GM19023 (cell line): ENCODE measurements around the gene POU2F2.

Experiments used
- ATAC-seq: cut with Tn5 transposase; IDR thresholded peaks from one replicate; pipeline ENCODE4 v1.9.1; 2021; ENCODE audit warnings: mild to moderate bottlenecking, moderate library complexity; ENCODE audit not compliant: unreplicated experiment

The POU2F2 gene

GRCh38 chr19:42083537-42083936 is 48.7 kb downstream of the POU2F2 start:
- no peak for ATAC-seq

GRCh38 chr19:42081584-42082203 is 50.6 kb downstream of the POU2F2 start:
- ATAC-seq, result no peak

- no peak for ATAC-seq
These were observed 51.4 kb downstream of the POU2F2 start for GRCh38 chr19:42080764-42081375.

- no peak for ATAC-seq
These were observed 52.1 kb downstream of the POU2F2 start for GRCh38 chr19:42079886-42080763.

GRCh38 chr19:42079276-42079669 is 53.0 kb downstream of the POU2F2 start:
- ATAC-seq, result no peak

DNA sequence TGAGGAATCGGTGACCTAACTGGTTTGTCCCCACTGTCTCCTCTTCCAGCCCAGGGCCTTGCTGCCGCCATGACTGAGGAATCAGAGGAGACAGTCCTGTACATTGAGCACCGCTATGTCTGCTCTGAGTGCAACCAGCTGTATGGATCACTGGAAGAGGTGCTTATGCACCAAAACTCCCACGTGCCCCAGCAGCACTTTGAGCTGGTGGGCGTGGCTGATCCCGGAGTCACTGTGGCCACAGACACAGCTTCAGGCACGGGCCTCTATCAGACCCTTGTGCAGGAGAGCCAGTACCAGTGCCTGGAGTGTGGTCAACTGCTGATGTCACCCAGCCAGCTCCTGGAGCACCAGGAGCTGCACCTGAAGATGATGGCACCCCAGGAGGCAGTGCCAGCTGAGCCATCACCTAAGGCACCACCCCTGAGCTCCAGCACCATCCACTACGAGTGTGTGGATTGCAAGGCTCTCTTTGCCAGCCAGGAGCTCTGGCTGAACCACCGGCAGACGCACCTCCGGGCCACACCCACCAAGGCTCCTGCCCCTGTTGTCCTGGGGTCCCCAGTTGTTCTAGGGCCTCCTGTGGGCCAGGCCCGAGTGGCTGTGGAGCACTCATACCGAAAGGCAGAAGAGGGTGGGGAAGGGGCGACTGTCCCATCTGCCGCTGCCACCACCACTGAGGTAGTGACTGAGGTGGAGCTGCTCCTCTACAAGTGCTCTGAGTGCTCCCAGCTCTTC is 53.5 kb downstream of the POU2F2 start:
- ATAC-seq, result no peak

DNA sequence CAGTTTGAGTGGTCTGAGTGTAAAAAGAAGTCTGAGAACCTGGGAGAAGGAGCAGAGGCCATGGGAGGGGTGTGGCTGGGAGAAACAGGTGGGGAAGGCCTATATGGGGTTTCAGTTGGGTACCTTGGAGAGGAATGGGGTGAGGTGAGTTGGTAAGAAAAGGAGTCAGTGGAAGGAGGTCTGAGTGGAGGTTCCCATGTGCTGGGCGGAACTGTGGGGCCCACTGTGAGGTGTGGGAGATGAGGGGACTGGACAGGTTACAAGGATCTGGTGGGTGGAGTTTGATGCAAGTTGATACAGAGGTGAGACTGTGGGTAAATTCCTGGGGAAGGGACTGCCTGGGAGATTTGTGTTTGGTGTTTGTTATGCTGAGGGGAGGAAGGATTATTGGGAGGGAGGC is 54.2 kb downstream of the POU2F2 start:
- ATAC-seq, result no peak

GRCh38 chr19:42076380-42076944 is 55.8 kb downstream of the POU2F2 start:
- ATAC-seq, result no peak

GRCh38 chr19:42075616-42076379 is 56.4 kb downstream of the POU2F2 start, which contains the start of gene ZNF574:
TSS of gene ZNF574 (plus strand) at chr19:42076166. CDS start at chr19:42078607, 2,441 bp downstream.
- ATAC-seq, result peak; percentile 92

GRCh38 chr19:42075364-42075615 is 57.0 kb downstream of the POU2F2 start:
- no peak for ATAC-seq

- ATAC-seq, result no peak
These were observed 57.5 kb downstream of the POU2F2 start for GRCh38 chr19:42074513-42075363.

- ATAC-seq, result no peak
These were observed 61.0 kb downstream of the POU2F2 start for GRCh38 chr19:42071247-42071646.

DNA sequence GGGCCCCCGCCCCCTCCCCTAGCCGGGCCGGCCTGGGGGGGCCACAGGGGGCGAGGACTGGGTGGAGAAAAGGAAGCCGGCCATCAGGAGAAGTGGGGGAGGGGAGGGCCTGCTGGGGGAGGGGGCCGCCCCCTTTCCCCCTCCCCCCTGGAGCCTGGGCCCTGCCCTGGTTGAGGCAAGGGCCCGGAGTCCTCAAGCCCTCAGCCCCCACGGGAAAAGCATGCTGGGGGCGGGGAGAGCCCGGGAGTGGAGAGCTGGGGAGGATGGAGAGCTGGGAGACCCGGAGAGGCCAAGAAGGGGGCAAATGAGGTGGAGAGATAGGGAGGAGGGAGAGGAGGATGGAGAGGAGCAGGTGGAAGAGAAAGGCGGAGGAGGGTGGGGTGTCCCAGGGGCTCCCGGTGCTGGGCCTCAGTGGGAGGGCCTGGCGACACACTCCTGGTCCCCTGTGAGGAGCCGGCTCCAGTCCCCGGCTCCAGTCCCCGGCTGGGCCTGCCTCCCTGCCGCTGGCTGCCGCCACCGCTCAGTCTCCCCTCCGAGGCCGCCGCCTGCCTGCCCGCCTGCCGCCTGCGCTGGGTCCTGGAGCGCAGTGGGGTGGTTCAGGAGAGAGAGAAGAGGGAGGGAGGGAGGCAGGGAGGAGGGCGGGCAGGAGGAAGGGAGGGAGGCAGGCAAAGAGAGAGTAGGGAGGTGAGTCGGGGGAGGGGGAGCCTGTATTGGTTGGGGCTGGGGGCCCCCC is 62.5 kb downstream of the POU2F2 start, which contains the start of gene GRIK5:
Gene GRIK5, minus strand, starts transcription at position 588 of the 733 bp plus-strand sequence. CDS start 4,436 bp downstream, outside the sequence.
- ATAC-seq, result no peak

DNA sequence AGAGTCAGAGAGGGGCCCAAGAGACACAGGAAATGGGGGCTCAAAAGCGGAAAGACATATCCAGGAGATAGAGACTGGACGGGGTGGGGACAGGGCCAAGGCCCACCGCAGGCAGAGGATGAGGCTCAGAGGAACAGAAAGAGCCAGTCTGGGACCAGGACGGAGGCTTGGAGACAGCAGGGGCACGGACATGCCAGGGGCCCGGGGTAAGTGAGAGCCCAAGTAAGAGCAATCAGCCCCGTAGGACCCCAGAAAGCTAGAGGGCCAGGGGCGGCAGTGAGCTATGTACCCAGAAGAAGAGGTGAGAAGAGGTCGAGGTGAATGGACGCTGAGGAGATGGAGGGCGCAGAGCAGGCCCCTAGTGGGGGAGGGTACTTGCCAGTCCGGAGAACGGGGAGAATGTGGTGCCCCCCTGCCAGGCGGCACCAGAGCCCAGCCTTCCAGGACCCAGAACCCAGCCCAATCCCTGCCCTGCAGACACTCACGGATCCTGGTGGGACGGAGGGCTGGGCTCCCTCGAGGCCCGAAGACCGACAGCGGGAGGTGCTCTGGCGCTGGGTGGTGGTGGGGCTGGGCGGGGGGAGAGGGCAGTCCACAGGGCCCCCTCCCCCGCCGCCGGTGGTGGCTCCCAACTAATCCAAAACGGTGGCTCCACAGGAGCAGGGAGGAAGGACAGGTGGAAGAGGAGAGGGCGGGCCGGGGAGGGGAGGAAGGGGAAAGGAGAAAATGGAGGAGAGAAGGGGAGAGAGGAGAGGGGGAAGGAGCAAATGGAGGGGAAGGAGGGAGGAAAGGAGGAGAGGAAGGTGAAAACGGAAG is 63.3 kb downstream of the POU2F2 start:
- no peak for ATAC-seq

DNA sequence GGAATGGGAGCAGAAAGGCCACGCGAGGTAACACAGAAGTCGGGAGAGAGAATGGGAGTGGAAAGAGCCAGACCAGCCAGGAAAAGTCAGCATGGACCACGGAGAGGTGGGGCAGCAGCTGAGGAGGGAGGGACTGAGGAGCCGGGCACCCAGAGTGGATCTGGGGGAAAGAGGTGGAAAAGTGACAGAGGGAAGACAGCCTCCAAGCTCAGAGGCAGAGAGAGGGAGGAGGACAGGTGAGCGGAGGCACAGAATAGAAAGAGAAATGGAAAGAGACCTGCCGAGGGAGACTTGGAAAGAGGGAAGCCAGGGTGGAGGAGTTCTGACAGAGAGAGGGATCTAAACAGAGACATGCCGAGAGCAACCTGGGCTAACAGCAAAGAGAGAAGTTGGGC is 63.9 kb downstream of the POU2F2 start:
- ATAC-seq, result no peak

- ATAC-seq, result no peak
These were observed 64.8 kb downstream of the POU2F2 start for GRCh38 chr19:42067315-42067888.

GRCh38 chr19:42066075-42066754 is 66.0 kb downstream of the POU2F2 start:
- no peak for ATAC-seq
